Measurements from ENCODE around the gene ZNF487. TPM values are rescaled to one million over a fixed set of nuclear protein-coding genes. Genes with fewer than 3 reads are reported as not detected.
A peak's percentile ranks its signal among the peaks of the same experiment; 100 is the strongest.
"Not testable (repeated sequence)": the region's sequence is repeated elsewhere in the genome, so short reads cannot be mapped to it uniquely, and the experiment has no call there.

Gene ZNF487
- total RNA-seq, 1 donor from 2014 or later, result 2.7 TPM

DNA sequence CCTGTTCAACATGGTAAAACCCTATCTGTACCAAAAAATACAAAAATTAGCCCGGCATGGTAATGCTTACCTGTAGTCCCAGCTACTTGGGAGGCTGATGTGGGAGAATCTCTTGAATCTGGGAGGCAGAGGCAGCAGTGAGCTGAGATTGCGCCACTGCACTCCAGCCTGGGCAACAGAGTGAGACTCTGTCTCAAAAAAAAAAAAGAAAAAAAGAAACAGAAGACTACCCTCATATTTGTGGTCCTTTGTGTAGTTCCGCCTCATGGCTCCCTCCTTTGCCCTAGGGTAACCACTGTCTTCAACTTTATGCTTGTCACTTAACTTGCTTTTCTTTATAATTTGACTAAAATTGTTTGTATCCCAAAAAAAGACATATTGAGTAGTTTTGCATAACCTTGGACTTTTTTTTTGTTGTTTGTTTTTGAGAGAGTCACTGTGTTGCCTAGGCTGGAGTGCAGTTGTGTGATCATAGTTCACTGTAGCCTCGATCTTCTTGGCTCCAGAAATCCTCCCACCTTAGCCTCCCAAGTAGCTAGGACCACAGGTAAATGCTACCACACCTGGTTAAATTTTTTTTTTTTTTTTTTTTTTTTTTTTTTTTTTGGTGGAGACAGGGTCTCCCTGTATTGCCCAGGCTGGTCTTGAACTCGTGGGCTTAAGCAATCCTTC, 3.7 kb downstream of the ZNF487 start:
- DNase-seq, result no peak

GRCh38 chr10:43444323-43444722, 7.4 kb downstream of the ZNF487 start:
- no peak for DNase-seq

- DNase-seq, result no peak
These were observed 8.1 kb downstream of the ZNF487 start for GRCh38 chr10:43444897-43445466.

GRCh38 chr10:43446219-43447017, 9.5 kb downstream of the ZNF487 start:
- not testable (repeated sequence) for DNase-seq

DNA sequence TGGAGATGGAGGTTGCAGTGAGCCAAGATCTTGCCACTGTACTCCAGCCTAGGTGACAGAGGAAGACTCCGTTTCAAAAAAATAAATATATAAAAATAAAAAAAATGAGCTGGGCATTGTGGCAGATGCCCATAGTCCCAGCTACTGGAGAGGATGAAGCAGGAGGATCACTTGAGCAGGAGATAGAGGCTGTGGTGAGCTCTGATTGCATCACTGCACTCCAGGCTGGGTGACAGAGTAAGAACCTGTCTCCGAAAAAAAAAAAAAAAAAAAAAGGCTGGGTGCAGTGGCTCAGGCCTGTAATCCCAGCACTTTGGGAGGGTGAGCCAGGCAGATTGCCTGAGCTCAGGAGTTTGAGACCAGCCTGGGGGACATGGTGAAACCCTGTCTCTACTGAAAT, 11.8 kb downstream of the ZNF487 start:
- DNase-seq, result no peak

DNA sequence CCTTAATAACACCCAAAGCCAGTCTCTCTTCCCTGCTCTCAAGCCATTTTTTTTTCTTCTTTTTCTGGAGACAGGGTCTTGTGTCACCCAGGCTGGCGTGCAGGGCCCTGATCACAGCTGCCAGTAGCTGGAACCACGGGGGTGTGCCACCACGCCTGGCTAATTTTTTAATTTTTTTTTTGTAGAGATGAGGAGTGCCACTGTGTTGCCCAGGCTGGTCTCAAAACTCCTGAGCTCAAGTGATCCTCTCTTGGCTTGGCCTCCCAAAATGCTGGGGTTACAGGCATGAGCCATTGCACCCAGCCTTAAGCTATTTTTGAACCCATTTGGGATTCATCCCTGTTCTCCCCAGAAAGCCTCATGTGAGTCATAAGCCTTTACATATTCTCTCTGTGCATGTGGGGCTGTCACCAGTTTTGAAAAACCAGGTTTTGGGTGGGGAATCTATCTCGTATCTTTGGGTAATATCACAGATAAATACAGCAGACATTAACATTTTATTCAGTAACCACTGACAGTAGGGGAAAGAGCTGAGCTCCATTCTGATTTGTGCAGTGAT, 15.5 kb downstream of the ZNF487 start:
- DNase-seq, result no peak

- DNase-seq, result no peak
These were observed 16.4 kb downstream of the ZNF487 start for GRCh38 chr10:43453266-43453831.

DNA sequence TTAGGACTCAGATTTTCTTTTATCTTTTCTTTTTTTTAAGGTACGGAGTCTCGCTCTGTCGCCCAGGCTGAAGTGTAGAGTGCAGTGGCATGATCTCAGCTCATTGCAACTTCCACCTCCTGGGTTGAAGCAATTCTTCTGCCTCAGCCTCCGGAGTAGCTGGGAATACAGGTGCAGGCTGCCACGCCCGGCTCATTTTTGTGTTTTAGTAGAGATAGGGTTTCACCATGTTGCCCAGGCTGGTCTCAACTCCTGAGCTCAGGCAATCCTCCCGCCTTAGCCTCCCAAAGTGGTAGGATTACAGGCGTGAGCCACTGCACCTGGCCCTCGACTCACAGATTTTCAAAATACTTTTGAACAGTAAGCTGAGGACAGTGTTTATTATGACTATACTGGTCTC, 17.1 kb downstream of the ZNF487 start:
- not testable (repeated sequence) for DNase-seq

GRCh38 chr10:43456561-43456960, 19.6 kb downstream of the ZNF487 start:
- DNase-seq, result not testable (repeated sequence)

GRCh38 chr10:43458227-43458626, 21.3 kb downstream of the ZNF487 start:
- no peak for DNase-seq

GRCh38 chr10:43461950-43462349, 25.0 kb downstream of the ZNF487 start:
- DNase-seq, result peak; percentile 92

DNA sequence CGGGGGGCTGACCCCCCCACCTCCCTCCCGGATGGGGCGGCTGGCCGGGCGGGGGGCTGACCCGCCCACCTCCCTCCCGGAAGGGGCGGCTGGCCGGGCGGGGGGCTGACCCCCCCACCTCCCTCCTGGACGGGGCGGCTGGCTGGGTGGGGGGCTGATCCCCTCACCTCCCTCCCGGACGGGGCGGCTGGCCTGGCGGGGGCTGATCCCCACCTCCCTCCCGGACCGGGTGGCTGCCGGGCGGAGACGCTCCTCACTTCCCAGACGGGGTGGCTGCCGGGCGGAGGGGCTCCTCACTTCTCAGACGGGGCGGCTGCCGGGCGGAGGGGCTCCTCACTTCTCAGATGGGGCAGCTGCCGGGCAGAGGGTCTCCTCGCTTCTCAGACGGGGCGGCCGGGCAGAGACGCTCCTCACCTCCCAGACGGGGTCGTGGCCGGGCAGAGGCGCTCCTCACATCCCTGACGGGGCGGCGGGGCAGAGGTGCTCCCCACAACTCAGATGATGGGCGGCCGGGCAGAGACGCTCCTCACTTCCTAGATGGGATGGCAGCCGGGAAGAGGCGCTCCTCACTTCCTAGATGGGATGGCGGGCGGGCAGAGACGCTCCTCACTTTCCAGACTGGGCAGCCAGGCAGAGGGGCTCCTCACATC, 28.3 kb downstream of the ZNF487 start:
- not testable (repeated sequence) for DNase-seq

DNA sequence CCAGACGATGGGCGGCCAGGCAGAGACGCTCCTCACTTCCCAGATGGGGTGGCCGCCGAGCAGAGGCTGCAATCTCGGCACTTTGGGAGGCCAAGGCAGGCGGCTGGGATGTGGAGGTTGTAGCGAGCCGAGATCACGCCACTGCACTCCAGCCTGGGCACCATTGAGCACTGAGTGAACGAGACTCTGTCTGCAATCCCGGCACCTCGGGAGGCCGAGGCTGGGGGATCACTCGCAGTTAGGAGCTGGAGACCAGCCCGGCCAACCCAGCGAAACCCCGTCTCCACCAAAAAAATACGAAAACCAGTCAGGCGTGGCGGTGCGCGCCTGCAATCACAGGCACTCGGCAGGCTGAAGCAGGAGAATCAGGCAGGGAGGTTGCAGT, 28.8 kb downstream of the ZNF487 start:
- DNase-seq, result not testable (repeated sequence)

- no peak for DNase-seq
These were observed 34.2 kb downstream of the ZNF487 start for GRCh38 chr10:43471146-43471545.

DNA sequence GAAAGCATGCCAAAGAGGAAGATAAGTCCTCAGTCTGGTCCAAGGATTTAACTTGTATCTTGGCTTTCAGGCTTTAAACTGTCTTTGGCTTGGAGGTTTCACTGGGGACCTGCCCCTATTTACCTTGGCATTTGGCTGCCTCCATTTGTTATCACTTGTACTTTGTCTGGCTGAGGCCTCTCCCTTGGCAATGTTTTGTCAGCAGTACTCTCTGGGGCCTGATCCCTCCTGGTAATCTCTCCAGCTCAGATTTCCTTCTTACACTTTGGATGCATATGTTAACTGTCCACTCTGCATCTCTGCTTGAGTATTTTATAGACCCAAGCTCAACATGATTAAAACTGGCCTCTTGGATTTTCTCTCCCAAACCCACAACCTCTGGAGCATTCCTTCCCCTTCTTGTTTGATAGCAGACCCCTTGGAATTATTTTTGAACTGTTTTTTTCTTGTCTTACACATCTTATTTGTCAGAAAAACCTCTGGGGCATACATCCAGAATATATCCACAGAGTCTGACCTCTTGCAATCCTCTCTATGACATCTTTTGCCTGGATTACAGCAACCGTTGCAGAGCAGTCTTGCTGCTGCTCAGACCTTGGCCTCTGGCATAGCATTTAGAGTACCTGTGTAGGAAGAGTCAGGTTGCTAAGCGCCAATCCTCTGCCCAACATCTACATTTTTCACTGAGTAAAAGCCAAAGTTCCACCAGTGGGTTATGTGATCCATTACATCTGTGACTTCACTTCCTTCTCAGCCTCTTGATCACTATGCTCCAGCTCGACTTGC, 35.2 kb downstream of the ZNF487 start:
- DNase-seq, result no peak

DNA sequence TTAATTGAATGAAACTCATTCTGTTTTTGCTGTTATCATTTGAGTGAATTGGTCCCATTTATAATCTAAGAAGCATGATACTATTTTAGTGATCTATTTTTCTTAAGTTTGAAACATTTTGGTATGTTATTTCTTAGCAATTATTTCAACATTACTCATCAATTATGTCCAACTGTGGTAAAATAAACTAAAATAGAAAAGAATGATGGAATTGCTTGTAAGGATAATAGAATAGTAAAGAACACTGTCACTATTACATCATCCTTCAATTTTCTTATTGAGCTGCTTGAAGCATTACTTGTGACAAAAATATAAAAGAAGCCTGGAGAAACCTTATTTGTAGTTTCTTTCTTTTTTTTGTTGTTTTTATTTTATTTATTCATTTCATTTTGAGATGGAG, 42.4 kb downstream of the ZNF487 start:
- no peak for DNase-seq

- DNase-seq, result no peak
These were observed 45.6 kb downstream of the ZNF487 start for GRCh38 chr10:43482319-43483078.

DNA sequence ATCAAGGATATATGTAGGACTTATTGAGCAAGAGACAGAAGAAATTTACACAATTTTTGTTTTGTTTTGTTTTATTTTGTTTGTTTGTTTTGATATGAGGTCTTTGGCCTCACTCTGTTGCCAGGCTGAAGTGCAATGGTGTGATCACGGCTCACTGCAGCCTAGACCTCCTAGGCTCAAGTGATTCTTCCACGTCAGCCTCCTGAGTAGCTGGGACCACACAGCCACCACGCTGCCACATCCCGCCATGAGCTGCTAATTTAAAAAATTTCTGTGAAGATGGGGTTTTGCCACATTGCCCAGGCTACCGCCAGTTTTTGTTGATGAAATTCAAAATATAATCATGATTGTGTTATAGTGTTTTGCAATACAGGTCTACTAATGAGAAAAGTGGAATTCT, 54.9 kb downstream of the ZNF487 start:
- no peak for DNase-seq

GRCh38 chr10:43502931-43503330, 66.0 kb downstream of the ZNF487 start:
- DNase-seq, result no peak

DNA sequence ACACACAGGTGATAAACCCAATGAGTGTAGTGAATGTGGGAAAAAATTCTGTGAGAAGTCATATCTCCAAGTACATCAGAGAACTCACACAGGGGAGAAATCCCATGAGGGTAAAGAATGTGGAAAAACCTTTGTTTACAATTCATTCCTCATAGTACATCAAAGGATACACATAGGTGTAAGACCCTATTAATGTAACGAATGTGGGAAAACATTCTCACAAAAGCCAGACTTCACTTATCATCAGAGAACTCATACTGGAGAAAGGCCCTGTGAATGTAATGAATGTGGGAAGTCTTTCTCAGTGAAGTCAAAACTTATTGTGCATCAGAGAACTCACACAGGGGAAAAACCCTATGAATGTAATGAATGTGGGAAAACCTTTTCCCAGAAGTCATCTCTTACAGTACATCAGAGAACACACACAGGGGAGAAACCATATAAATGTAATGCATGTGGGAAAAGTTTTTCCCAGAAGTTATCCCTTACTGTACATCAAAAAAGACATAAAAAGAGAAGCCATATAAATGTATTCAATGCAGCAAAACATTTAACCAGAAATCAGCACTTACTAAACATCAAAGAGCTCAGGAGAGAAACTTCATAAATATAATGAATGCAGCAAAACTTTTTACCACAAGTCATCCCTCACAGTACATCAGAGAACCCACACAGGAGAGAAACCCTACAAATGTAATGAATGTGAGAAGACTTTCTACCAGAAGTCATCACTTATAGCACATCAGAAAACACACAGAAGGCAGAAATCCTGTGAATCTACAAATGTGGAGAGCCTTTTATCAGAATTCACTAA, 87.7 kb downstream of the ZNF487 start:
- DNase-seq, result no peak
